GM23338 (cell line): ENCODE measurements around the gene SYCP2. TPM values are rescaled to one million over a fixed set of nuclear protein-coding genes. Genes with fewer than 3 reads are reported as not detected.

Experiments used
- ATAC-seq: fragments of 200-7000 bp; cut with Tn5 transposase; 3 replicates; pipeline ENCODE4 v1.9.1; 2020
- DNase-seq: peaks from one replicate; pipeline ENCODE4 v3.0.0-alpha.2; 2015; ENCODE audit warnings: low spot score
- H2AFZ ChIP-seq: fragments of 200-600 bp; sonication (generic); 2 replicates; pipeline ENCODE4 v1.8.0; 2016; ENCODE audit warnings: antibody characterized with exemption, mild to moderate bottlenecking, moderate library complexity
- H3F3A ChIP-seq: fragments of 200-600 bp; sonication (generic); replicated peaks from 2 replicates; pipeline ENCODE4 v1.8.0; 2017; ENCODE audit warnings: antibody characterized with exemption, mixed run types, low read depth
- H3K27ac ChIP-seq: fragments of 200-600 bp; sonication (generic); 2 replicates; pipeline ENCODE4 v1.6.1; 2016; ENCODE audit warnings: low read depth
- H3K27me3 ChIP-seq: fragments of 200-600 bp; sonication (generic); 2 replicates; pipeline ENCODE4 v1.8.0; 2016; ENCODE audit warnings: mild to moderate bottlenecking, mixed run types, moderate library complexity; ENCODE audit not compliant: insufficient read depth
- H3K36me3 ChIP-seq: fragments of 200-600 bp; sonication (generic); 2 replicates; pipeline ENCODE4 v1.8.0; 2016; ENCODE audit warnings: mild to moderate bottlenecking; ENCODE audit not compliant: insufficient read depth
- H3K4me1 ChIP-seq: fragments of 200-600 bp; sonication (generic); 2 replicates; pipeline ENCODE4 v1.8.0; 2016; ENCODE audit warnings: mild to moderate bottlenecking, moderate library complexity; ENCODE audit not compliant: insufficient read depth
- H3K4me2 ChIP-seq: fragments of 200-600 bp; sonication (generic); 2 replicates; pipeline ENCODE4 v1.7.1; 2017; ENCODE audit warnings: mixed run types
- H3K4me3 ChIP-seq: fragments of 200-600 bp; sonication (generic); 2 replicates; pipeline ENCODE4 v1.6.1; 2016; ENCODE audit warnings: mixed run types
- H3K79me2 ChIP-seq: fragments of 200-600 bp; sonication (generic); replicated peaks from 2 replicates; pipeline ENCODE4 v1.8.0; 2017; ENCODE audit warnings: mild to moderate bottlenecking; ENCODE audit not compliant: insufficient read depth
- H3K9me2 ChIP-seq: fragments of 200-600 bp; sonication (generic); 2 replicates; pipeline ENCODE4 v1.8.0; 2017; ENCODE audit not compliant: insufficient read depth
- H4K20me1 ChIP-seq: fragments of 200-600 bp; sonication (generic); replicated peaks from 2 replicates; pipeline ENCODE4 v1.8.0; 2017; ENCODE audit warnings: mild to moderate bottlenecking; ENCODE audit not compliant: insufficient read depth
- H3K27ac Mint-ChIP-seq: 2 replicates; pipeline ENCODE4 v1.8.0; 2020; ENCODE audit warnings: inconsistent platforms, mild to moderate bottlenecking, moderate library complexity, mixed read lengths
- H3K27me3 Mint-ChIP-seq: 3 replicates; pipeline ENCODE4 v1.8.0; 2022; ENCODE audit warnings: low read depth, mild to moderate bottlenecking, moderate library complexity, mixed read lengths, inconsistent platforms; ENCODE audit not compliant: insufficient read depth, poor library complexity
- H3K36me3 Mint-ChIP-seq: 3 replicates; pipeline ENCODE4 v1.8.0; 2021; ENCODE audit warnings: low read depth, mild to moderate bottlenecking, inconsistent platforms, moderate library complexity, mixed read lengths
- H3K4me1 Mint-ChIP-seq: 3 replicates; pipeline ENCODE4 v1.8.0; 2020; ENCODE audit warnings: mild to moderate bottlenecking, inconsistent platforms, mixed read lengths
- H3K4me3 Mint-ChIP-seq: 3 replicates; pipeline ENCODE4 v1.8.0; 2021; ENCODE audit warnings: moderate library complexity, mild to moderate bottlenecking, inconsistent platforms, mixed read lengths
- H3K9me3 Mint-ChIP-seq: 3 replicates; pipeline ENCODE4 v1.8.0; 2020; ENCODE audit warnings: moderate library complexity, mild to moderate bottlenecking, inconsistent platforms, mixed read lengths
- EZH2 ChIP-seq: fragments of 200-600 bp; sonication (generic); IDR thresholded peaks from one replicate; pipeline ENCODE4 v1.8.0; 2017; ENCODE audit warnings: antibody characterized with exemption, mild to moderate bottlenecking, low read depth; ENCODE audit not compliant: unreplicated experiment
- NANOG ChIP-seq: IDR thresholded peaks from 2 replicates; pipeline ENCODE4 v1.6.1; 2016; ENCODE audit warnings: antibody characterized with exemption, borderline replicate concordance
- POLR2AphosphoS5 ChIP-seq: IDR thresholded peaks from 2 replicates; pipeline ENCODE4 v1.6.1; 2016; ENCODE audit warnings: antibody characterized with exemption, low read depth
- ZNF114 ChIP-seq: fragments of 250-450 bp; sonication (Bioruptor Pico); IDR thresholded peaks from 2 replicates; pipeline ENCODE4 v1.5.0; 2020; ENCODE audit warnings: mild to moderate bottlenecking, moderate library complexity
- ZNF331 ChIP-seq: fragments of 250-450 bp; sonication (Bioruptor Pico); IDR thresholded peaks from 2 replicates; pipeline ENCODE4 v1.5.0; 2020; ENCODE audit warnings: low read depth, mild to moderate bottlenecking, moderate library complexity
- polyA plus RNA-seq: library from polyadenylated mRNA; unstranded; fragments of >200 nt; fragmentation: Nextera tagmentation; extraction: Ambion mirVana; gene quantifications from 2 replicates; pipeline ENCODE4 v1.2.1, GENCODE V29; 2016
- total RNA-seq: library from RNA; depleted of rRNA; stranded (reverse); fragments of >200 nt; shearing (Covaris generic); gene quantifications from 2 replicates; pipeline ENCODE4 v1.2.3, GENCODE V29; 2014
- TF ChIP-seq, protein P1 (sequence below): fragments of 250-450 bp; sonication (Bioruptor Pico); IDR thresholded peaks from 2 replicates; pipeline ENCODE4 v1.5.0; 2020; ENCODE audit warnings: mild to moderate bottlenecking, moderate library complexity
- TF ChIP-seq, protein P2 (sequence below): IDR thresholded peaks from one replicate; pipeline ENCODE4 v1.6.1; 2018; ENCODE audit warnings: antibody characterized with exemption; ENCODE audit not compliant: unreplicated experiment

Gene SYCP2
- total and polyA plus RNA-seq, 2 experiments from 2014 or later: 0.50 to 2.1 TPM

DNA sequence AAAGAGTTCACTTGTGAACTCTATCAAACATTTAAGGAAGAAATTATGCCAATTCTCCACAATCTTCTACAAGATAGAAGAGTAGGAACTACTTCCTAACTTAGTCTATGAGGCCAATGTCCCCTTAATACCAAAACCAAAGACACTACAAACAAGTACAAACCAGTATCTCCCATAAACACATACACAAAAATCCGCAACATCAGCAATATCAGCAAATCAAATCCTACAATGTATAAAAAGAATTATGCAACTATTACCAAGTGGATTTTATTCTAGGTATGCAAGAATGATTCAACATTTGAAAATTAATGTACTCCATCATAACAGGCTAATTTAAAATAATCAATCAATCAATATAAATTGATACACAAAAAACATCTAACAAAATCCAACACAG is 45.4 kb downstream of the SYCP2 start:
- H4K20me1 ChIP-seq: no peaks in the 10 kb centered on the region
- Mint-ChIP-seq H3K4me3 (no peak overlapping the region), H3K9me3 (no peaks in the 10 kb centered on the region), H3K4me1 (no peaks in the 10 kb centered on the region), H3K36me3 (no peaks in the 10 kb centered on the region), H3K27me3 (no peaks in the 10 kb centered on the region), H3K27ac (no peak overlapping the region)
- ATAC-seq (no peak), DNase-seq (no peak)
- H3K4me2 ChIP-seq: no peak overlapping the region
- no peak for TF ChIP-seq POLR2AphosphoS5
- TF ChIP-seq EZH2: no peak
- TF ChIP-seq, protein P1, sequence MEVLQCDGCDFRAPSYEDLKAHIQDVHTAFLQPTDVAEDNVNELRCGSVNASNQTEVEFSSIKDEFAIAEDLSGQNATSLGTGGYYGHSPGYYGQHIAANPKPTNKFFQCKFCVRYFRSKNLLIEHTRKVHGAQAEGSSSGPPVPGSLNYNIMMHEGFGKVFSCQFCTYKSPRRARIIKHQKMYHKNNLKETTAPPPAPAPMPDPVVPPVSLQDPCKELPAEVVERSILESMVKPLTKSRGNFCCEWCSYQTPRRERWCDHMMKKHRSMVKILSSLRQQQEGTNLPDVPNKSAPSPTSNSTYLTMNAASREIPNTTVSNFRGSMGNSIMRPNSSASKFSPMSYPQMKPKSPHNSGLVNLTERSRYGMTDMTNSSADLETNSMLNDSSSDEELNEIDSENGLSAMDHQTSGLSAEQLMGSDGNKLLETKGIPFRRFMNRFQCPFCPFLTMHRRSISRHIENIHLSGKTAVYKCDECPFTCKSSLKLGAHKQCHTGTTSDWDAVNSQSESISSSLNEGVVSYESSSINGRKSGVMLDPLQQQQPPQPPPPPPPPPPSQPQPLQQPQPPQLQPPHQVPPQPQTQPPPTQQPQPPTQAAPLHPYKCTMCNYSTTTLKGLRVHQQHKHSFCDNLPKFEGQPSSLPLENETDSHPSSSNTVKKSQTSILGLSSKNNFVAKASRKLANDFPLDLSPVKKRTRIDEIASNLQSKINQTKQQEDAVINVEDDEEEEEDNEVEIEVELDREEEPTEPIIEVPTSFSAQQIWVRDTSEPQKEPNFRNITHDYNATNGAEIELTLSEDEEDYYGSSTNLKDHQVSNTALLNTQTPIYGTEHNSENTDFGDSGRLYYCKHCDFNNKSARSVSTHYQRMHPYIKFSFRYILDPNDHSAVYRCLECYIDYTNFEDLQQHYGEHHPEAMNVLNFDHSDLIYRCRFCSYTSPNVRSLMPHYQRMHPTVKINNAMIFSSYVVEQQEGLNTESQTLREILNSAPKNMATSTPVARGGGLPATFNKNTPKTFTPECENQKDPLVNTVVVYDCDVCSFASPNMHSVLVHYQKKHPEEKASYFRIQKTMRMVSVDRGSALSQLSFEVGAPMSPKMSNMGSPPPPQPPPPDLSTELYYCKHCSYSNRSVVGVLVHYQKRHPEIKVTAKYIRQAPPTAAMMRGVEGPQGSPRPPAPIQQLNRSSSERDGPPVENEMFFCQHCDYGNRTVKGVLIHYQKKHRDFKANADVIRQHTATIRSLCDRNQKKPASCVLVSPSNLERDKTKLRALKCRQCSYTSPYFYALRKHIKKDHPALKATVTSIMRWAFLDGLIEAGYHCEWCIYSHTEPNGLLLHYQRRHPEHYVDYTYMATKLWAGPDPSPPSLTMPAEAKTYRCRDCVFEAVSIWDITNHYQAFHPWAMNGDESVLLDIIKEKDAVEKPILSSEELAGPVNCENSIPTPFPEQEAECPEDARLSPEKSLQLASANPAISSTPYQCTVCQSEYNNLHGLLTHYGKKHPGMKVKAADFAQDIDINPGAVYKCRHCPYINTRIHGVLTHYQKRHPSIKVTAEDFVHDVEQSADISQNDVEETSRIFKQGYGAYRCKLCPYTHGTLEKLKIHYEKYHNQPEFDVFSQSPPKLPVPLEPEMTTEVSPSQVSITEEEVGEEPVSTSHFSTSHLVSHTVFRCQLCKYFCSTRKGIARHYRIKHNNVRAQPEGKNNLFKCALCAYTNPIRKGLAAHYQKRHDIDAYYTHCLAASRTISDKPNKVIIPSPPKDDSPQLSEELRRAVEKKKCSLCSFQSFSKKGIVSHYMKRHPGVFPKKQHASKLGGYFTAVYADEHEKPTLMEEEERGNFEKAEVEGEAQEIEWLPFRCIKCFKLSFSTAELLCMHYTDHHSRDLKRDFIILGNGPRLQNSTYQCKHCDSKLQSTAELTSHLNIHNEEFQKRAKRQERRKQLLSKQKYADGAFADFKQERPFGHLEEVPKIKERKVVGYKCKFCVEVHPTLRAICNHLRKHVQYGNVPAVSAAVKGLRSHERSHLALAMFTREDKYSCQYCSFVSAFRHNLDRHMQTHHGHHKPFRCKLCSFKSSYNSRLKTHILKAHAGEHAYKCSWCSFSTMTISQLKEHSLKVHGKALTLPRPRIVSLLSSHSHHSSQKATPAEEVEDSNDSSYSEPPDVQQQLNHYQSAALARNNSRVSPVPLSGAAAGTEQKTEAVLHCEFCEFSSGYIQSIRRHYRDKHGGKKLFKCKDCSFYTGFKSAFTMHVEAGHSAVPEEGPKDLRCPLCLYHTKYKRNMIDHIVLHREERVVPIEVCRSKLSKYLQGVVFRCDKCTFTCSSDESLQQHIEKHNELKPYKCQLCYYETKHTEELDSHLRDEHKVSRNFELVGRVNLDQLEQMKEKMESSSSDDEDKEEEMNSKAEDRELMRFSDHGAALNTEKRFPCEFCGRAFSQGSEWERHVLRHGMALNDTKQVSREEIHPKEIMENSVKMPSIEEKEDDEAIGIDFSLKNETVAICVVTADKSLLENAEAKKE (CRISPR knock-in tag): no peak
- no peak for TF ChIP-seq ZNF114 (CRISPR knock-in tag)
- no peak for TF ChIP-seq ZNF331 (CRISPR knock-in tag)
- TF ChIP-seq, protein P2, sequence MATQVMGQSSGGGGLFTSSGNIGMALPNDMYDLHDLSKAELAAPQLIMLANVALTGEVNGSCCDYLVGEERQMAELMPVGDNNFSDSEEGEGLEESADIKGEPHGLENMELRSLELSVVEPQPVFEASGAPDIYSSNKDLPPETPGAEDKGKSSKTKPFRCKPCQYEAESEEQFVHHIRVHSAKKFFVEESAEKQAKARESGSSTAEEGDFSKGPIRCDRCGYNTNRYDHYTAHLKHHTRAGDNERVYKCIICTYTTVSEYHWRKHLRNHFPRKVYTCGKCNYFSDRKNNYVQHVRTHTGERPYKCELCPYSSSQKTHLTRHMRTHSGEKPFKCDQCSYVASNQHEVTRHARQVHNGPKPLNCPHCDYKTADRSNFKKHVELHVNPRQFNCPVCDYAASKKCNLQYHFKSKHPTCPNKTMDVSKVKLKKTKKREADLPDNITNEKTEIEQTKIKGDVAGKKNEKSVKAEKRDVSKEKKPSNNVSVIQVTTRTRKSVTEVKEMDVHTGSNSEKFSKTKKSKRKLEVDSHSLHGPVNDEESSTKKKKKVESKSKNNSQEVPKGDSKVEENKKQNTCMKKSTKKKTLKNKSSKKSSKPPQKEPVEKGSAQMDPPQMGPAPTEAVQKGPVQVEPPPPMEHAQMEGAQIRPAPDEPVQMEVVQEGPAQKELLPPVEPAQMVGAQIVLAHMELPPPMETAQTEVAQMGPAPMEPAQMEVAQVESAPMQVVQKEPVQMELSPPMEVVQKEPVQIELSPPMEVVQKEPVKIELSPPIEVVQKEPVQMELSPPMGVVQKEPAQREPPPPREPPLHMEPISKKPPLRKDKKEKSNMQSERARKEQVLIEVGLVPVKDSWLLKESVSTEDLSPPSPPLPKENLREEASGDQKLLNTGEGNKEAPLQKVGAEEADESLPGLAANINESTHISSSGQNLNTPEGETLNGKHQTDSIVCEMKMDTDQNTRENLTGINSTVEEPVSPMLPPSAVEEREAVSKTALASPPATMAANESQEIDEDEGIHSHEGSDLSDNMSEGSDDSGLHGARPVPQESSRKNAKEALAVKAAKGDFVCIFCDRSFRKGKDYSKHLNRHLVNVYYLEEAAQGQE: no peak
- no peak for TF ChIP-seq NANOG
- no peak overlapping the region for H3K27ac ChIP-seq
- H3K9me2 ChIP-seq: no peaks in the 10 kb centered on the region
- no peaks in the 10 kb centered on the region for H3K36me3 ChIP-seq
- H3K4me3 ChIP-seq: no peak overlapping the region
- H3F3A ChIP-seq: no peaks in the 10 kb centered on the region
- no peaks in the 10 kb centered on the region for H3K27me3 ChIP-seq
- H3K4me1 ChIP-seq: no peaks in the 10 kb centered on the region
- no peak overlapping the region for H2AFZ ChIP-seq
- H3K79me2 ChIP-seq: no peaks in the 10 kb centered on the region
